ENCODE measurements around the gene ZNF519.

ZNF519 gene

DNA sequence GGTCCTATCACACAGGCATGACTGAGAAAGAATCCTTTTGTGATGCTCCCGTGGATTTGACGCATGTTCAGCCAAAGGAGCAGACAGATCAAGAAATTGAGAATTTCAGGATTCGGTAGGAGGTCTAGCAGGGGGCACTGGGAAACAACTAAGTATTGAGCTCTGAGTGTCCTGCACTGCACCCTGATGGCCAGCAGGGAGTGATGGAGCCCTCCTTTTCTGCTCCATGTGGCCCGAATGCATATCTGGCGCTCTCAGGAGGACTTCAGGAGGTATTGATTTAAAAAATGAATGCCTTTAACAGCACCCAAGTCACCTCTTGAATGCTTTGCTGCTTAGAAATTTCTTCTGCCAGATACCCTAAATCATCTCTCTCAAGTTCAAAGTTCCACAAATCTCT is 58.0 kb downstream of the ZNF519 start:
- Histone ChIP-seq H3K27ac (ENCODE audit: insufficient read depth, low read length, poor library complexity, severe bottlenecking) (no peak overlapping the region), H3K36me3 (ENCODE audit: control insufficient read depth, insufficient read depth, low read length) (no peaks in the 10 kb centered on the region)
- DNase-seq = no peak

DNA sequence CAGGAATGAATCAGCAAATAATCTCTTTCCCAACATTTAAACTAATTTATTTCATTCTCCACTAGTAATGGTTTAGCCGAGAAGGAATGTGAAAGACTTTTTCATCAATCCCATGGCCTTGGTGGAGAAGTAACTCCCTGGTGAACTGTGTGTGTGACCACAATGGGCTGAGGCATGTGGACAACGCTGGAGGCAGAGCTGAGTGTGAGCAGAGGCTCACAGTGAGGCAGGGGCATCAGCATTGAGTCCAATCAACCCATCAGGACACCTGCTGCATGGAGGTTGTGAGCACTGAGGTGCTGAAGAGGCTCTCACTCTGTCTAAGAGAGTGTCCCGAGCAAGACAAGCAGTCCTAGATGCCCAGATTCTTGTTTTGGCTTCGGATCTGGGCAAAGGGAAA is 78.6 kb downstream of the ZNF519 start:
- no peaks in the 10 kb centered on the region for H3K9me3 ChIP-seq (ENCODE audit: control insufficient read depth, low read length)
- no peak overlapping the region for H3K27ac ChIP-seq (ENCODE audit: insufficient read depth, low read length, poor library complexity, severe bottlenecking)
- no peak for DNase-seq
- H3K27me3 ChIP-seq (replicated peaks; ENCODE audit: control insufficient read depth, insufficient read depth, low read length, poor library complexity, severe bottlenecking) = no peaks in the 10 kb centered on the region
- H3K4me3 ChIP-seq (ENCODE audit: insufficient read depth, low read depth, low read length, poor library complexity, severe bottlenecking) = no peak overlapping the region
- no peaks in the 10 kb centered on the region for H3K36me3 ChIP-seq (ENCODE audit: control insufficient read depth, insufficient read depth, low read length)
- no peaks in the 10 kb centered on the region for H3K4me1 ChIP-seq (ENCODE audit: control insufficient read depth, insufficient read depth, low read length, poor library complexity, severe bottlenecking)

More for the DNA sequence above, 58.0 kb downstream of the ZNF519 start:
- Histone ChIP-seq H3K4me3 (ENCODE audit: insufficient read depth, low read depth, low read length, poor library complexity, severe bottlenecking) (no peak overlapping the region), H3K9me3 (ENCODE audit: control insufficient read depth, low read length) (no peaks in the 10 kb centered on the region), H3K4me1 (ENCODE audit: control insufficient read depth, insufficient read depth, low read length, poor library complexity, severe bottlenecking) (no peaks in the 10 kb centered on the region), H3K27me3 (replicated peaks; ENCODE audit: control insufficient read depth, insufficient read depth, low read length, poor library complexity, severe bottlenecking) (no peaks in the 10 kb centered on the region)
